CD14-positive monocyte (primary cell): Measurements from ENCODE around the gene COQ8B. TPM values are rescaled to one million over a fixed set of nuclear protein-coding genes. Genes with fewer than 3 reads are reported as not detected.

Experiments
- DNase-seq, 3 donors: peaks; one replicate each; pipeline ENCODE4 v3.0.0-alpha.2; 2011 to 2022
- H2AFZ ChIP-seq: 2 replicates; pipeline ENCODE4 v1.6.0; 2012; ENCODE audit warnings: mild to moderate bottlenecking, low read depth, low read length, inconsistent platforms; ENCODE audit not compliant: insufficient read depth, poor library complexity, severe bottlenecking
- H3K27ac ChIP-seq, 2 donors: 1 replicate in 1 of 2; 2 replicates in 1 of 2; pipeline ENCODE4 v1.5.1; 2012 to 2013; ENCODE audit warnings: low read length in 2 of 2, control low read depth in 1 of 2, inconsistent platforms in 1 of 2, low read depth in 1 of 2, mild to moderate bottlenecking in 1 of 2
- H3K27me3 ChIP-seq, 2 donors: one replicate each; pipeline versions ENCODE4 v1.6.0 to v1.6.1; 2011 to 2013; ENCODE audit warnings: low read length in 2 of 2; ENCODE audit not compliant: control insufficient read depth in 2 of 2, insufficient read depth in 2 of 2
- H3K36me3 ChIP-seq, 2 donors: replicated peaks in 1 of 2; 1 replicate in 1 of 2; 2 replicates in 1 of 2; pipeline versions ENCODE4 v1.5.1 to v1.6.1; 2012 to 2013; ENCODE audit warnings: low read length in 2 of 2, control low read depth in 1 of 2, inconsistent platforms in 1 of 2, mild to moderate bottlenecking in 1 of 2; ENCODE audit not compliant: insufficient read depth in 2 of 2, control insufficient read depth in 1 of 2
- H3K4me1 ChIP-seq, 2 donors: 1 replicate in 1 of 2; 2 replicates in 1 of 2; pipeline versions ENCODE4 v1.5.1 to v1.6.1; 2012 to 2013; ENCODE audit warnings: low read length in 2 of 2, control low read depth in 1 of 2, inconsistent platforms in 1 of 2, mild to moderate bottlenecking in 1 of 2, moderate library complexity in 1 of 2; ENCODE audit not compliant: insufficient read depth in 2 of 2, control insufficient read depth in 1 of 2
- H3K4me2 ChIP-seq: replicated peaks from 2 replicates; pipeline ENCODE3; 2012; ENCODE audit warnings: low read length, moderate library complexity, mild to moderate bottlenecking; ENCODE audit not compliant: poor library complexity, severe bottlenecking; ENCODE audit errors: extremely low read depth
- H3K4me3 ChIP-seq, 3 experiments: fragments of 200-600 bp in 1 of 3; sonication (generic) in 1 of 3; replicated peaks in 1 of 3; 1 replicate in 2 of 3; 2 replicates in 1 of 3; pipeline ENCODE4 v1.5.1; 2011 to 2013; ENCODE audit warnings: low read length in 3 of 3, mild to moderate bottlenecking in 3 of 3, control low read depth in 2 of 3, low read depth in 2 of 3, inconsistent platforms in 1 of 3, moderate library complexity in 1 of 3
- H3K79me2 ChIP-seq: 2 replicates; pipeline ENCODE4 v1.6.0; 2012; ENCODE audit warnings: mild to moderate bottlenecking, control low read depth, inconsistent platforms, low read length, moderate library complexity; ENCODE audit not compliant: insufficient read depth
- H3K9ac ChIP-seq: 2 replicates; pipeline ENCODE4 v1.6.0; 2017; ENCODE audit warnings: low read length, mild to moderate bottlenecking; ENCODE audit not compliant: insufficient read depth, poor library complexity, severe bottlenecking
- H3K9me3 ChIP-seq, 2 donors: replicated peaks in 1 of 2; 1 replicate in 1 of 2; 2 replicates in 1 of 2; pipeline versions ENCODE4 v1.5.1 to v1.6.1; 2012 to 2013; ENCODE audit warnings: low read length in 2 of 2, control low read depth in 1 of 2; ENCODE audit not compliant: control insufficient read depth in 1 of 2, insufficient read depth in 1 of 2
- H4K20me1 ChIP-seq: 2 replicates; pipeline ENCODE4 v1.6.0; 2012; ENCODE audit warnings: mild to moderate bottlenecking, low read length, control low read depth, moderate library complexity; ENCODE audit not compliant: insufficient read depth
- H3K27ac Mint-ChIP-seq, 7 donors: one replicate each; pipeline ENCODE4 v1.8.0; 2020; ENCODE audit warnings: mild to moderate bottlenecking in 7 of 7, mixed read lengths in 7 of 7, moderate library complexity in 6 of 7, inconsistent platforms in 2 of 7
- H3K27me3 Mint-ChIP-seq, 3 donors: one replicate each; pipeline ENCODE4 v1.8.0; 2021 to 2022; ENCODE audit warnings: low read depth in 3 of 3, mild to moderate bottlenecking in 3 of 3, mixed read lengths in 3 of 3, moderate library complexity in 3 of 3, inconsistent platforms in 1 of 3
- H3K36me3 Mint-ChIP-seq, 2 donors: one replicate each; pipeline ENCODE4 v1.8.0; 2020; ENCODE audit warnings: mixed read lengths in 2 of 2, inconsistent platforms in 1 of 2, mild to moderate bottlenecking in 1 of 2
- H3K4me1 Mint-ChIP-seq: one replicate; pipeline ENCODE4 v1.8.0; 2020; ENCODE audit warnings: mild to moderate bottlenecking, mixed read lengths
- H3K4me3 Mint-ChIP-seq, 2 donors: one replicate each; pipeline ENCODE4 v1.8.0; 2020; ENCODE audit warnings: mild to moderate bottlenecking in 2 of 2, mixed read lengths in 2 of 2, moderate library complexity in 1 of 2
- H3K9me3 Mint-ChIP-seq, 7 donors: one replicate each; pipeline ENCODE4 v1.8.0; 2020 to 2022; ENCODE audit warnings: mixed read lengths in 7 of 7, mild to moderate bottlenecking in 6 of 7, moderate library complexity in 6 of 7, inconsistent platforms in 2 of 7
- CTCF ChIP-seq: fragments of 200-600 bp; IDR thresholded peaks from one replicate; pipeline ENCODE4 v1.8.0; 2022; ENCODE audit warnings: antibody characterized with exemption, mild to moderate bottlenecking
- WGBS: methylation state at CpG from one replicate; pipeline ENCODE4 v1.1.5; 2013; ENCODE audit warnings: missing lambda C conversion rate; ENCODE audit not compliant: insufficient coverage; 5-methylcytosine and 5-hydroxymethylcytosine counted together
- intact Hi-C, 2 donors: fragments of 100-400 bp; cut with micrococcal nuclease; formaldehyde crosslinking; loops; one replicate each; pipeline versions ENCODE4 v1.15.0 to v1.15.1; 2023
- polyA plus RNA-seq, 3 donors: library from polyadenylated mRNA; depleted of rRNA in 1 of 3; unstranded in 2 of 3; stranded (reverse) in 1 of 3; fragments of 300-500 nt in 2 of 3; fragments of >200 nt in 1 of 3; fragmentation: Illumina TruSeq in 2 of 3; gene quantifications; 1 replicate in 2 of 3; 2 replicates in 1 of 3; pipeline ENCODE4 v1.2.3, GENCODE V29; 2012 to 2021

Gene COQ8B
- polyA plus RNA-seq, 3 donors: 16.0 to 44.0 (median 23.4) TPM

- Mint-ChIP-seq H3K9me3 (peaks cover 2 to 15% (median 10%) of the 10 kb centered on the region in 7 donors), H3K27me3 (no peaks in the 10 kb centered on the region), H3K4me3 (no peak overlapping the region), H3K27ac (no peak overlapping the region), H3K4me1 (no peaks in the 10 kb centered on the region), H3K36me3 (peaks cover 29 to 33% of the 10 kb centered on the region in 2 donors)
- no peak overlapping the region for H3K9ac ChIP-seq
- peaks cover 14 to 49% of the 10 kb centered on the region in 2 donors for H3K36me3 ChIP-seq
- no peaks in the 10 kb centered on the region for H4K20me1 ChIP-seq
- no peak for TF ChIP-seq CTCF
- no peaks in the 10 kb centered on the region for H3K79me2 ChIP-seq
- no peak for DNase-seq
- peaks cover 9 to 10% of the 10 kb centered on the region in 2 donors for H3K9me3 ChIP-seq
- no peaks in the 10 kb centered on the region for H3K4me1 ChIP-seq
- no peak overlapping the region for H3K4me2 ChIP-seq
- H3K27me3 ChIP-seq: no peaks in the 10 kb centered on the region
- H3K27ac ChIP-seq: no peak overlapping the region
- no peak overlapping the region for H3K4me3 ChIP-seq
- intact Hi-C loops: no loop called here
- H2AFZ ChIP-seq: no peak overlapping the region
- 93% methylated on average over 7 of the region's 7 CpGs for WGBS
These were observed 44.0 kb downstream of the COQ8B start for GRCh38 chr19:40672573-40673299.

DNA sequence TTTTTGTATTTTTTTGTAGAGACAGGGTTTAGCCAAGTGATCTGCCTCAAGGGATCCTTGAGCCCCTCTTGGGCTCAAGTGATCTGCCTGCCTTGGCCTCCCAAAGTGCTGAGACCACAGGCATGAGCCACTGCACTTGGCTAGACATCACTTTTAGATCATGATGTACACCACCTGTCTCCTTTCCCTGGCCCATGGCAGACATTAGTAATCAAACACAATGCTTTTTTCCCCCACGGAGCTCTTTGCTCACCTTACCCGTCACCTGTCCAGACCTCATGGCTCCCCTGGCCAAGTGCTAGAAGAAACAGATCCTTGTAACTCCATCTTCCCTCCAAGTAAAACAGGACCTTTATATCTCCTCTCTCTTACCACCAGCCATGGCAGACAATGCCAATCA is 44.6 kb downstream of the COQ8B start:
- 82% methylated on average over 2 of the region's 2 CpGs for WGBS
- H3K9me3 ChIP-seq: peaks cover 9 to 10% of the 10 kb centered on the region in 2 donors
- no peaks in the 10 kb centered on the region for H4K20me1 ChIP-seq
- no peak overlapping the region for H3K27ac Mint-ChIP-seq
- no peaks in the 10 kb centered on the region for H3K27me3 Mint-ChIP-seq
- DNase-seq: no peak
- H3K4me1 ChIP-seq: no peaks in the 10 kb centered on the region
- peaks cover 25 to 31% of the 10 kb centered on the region in 2 donors for H3K36me3 Mint-ChIP-seq
- no peak overlapping the region for H2AFZ ChIP-seq
- no peak overlapping the region for H3K27ac ChIP-seq
- H3K4me3 ChIP-seq: no peak overlapping the region
- no peak for TF ChIP-seq CTCF
- intact Hi-C loops: no loop called here
- no peaks in the 10 kb centered on the region for H3K79me2 ChIP-seq
- no peaks in the 10 kb centered on the region for H3K4me1 Mint-ChIP-seq
- no peak overlapping the region for H3K9ac ChIP-seq
- no peaks in the 10 kb centered on the region for H3K27me3 ChIP-seq
- no peak overlapping the region for H3K4me2 ChIP-seq
- peaks cover 12 to 44% of the 10 kb centered on the region in 2 donors for H3K36me3 ChIP-seq
- H3K4me3 Mint-ChIP-seq: no peak overlapping the region
- H3K9me3 Mint-ChIP-seq: peaks cover 2 to 15% (median 10%) of the 10 kb centered on the region in 7 donors
